IMR-90 (cell line): ENCODE data around the gene XCL1. TPM values are rescaled to one million over a fixed set of nuclear protein-coding genes. Genes with fewer than 3 reads are reported as not detected.

Experiments used
- ATAC-seq: fragments of 200-7000 bp; cut with Tn5 transposase; 2 replicates; pipeline ENCODE4 v1.9.1; 2020; ENCODE audit warnings: low read depth, mild to moderate bottlenecking, moderate library complexity
- BruUV-seq: library from RNA; stranded (reverse); fragments of 400-500 nt; replicated peaks from 2 replicates; lab custom pipeline; 2021; lab: Mats Ljungman, UMichigan
- CTCF ChIA-PET: fragments of 300-600 bp; formaldehyde crosslinking; extraction: SDS; loops from one replicate; lab custom pipeline; 2021; ENCODE audit warnings: antibody characterized with exemption; lab: Yijun Ruan, JAX
- POLR2A ChIA-PET: fragments of 300-600 bp; sonication (Branson Sonifier 250); formaldehyde crosslinking; loops from one replicate; lab custom pipeline; 2022; ENCODE audit warnings: antibody characterized with exemption; ENCODE audit not compliant: unreplicated experiment; lab: Charles Lee
- DNase-seq: peaks from one replicate; pipeline ENCODE4 v3.0.0; 2013
- H2AFZ ChIP-seq: replicated peaks from 2 replicates; pipeline ENCODE3; 2013; ENCODE audit warnings: low read length, mild to moderate bottlenecking; ENCODE audit not compliant: poor library complexity
- H2AK5ac ChIP-seq: 2 replicates; pipeline ENCODE4 v1.6.1; 2013; ENCODE audit warnings: low read depth, low read length, inconsistent platforms
- H2AK9ac ChIP-seq: replicated peaks from 2 replicates; pipeline ENCODE3; 2013; ENCODE audit warnings: mild to moderate bottlenecking, low read depth, low read length, moderate library complexity; ENCODE audit not compliant: poor library complexity
- H2BK120ac ChIP-seq: 2 replicates; pipeline ENCODE4 v1.6.1; 2013; ENCODE audit warnings: low read depth, low read length, inconsistent platforms
- H2BK15ac ChIP-seq: 3 replicates; pipeline ENCODE4 v1.6.1; 2013; ENCODE audit warnings: low read depth, low read length, inconsistent platforms
- H2BK20ac ChIP-seq: 2 replicates; pipeline ENCODE4 v1.6.1; 2013; ENCODE audit warnings: low read depth, mild to moderate bottlenecking, inconsistent platforms, low read length, moderate library complexity
- H2BK5ac ChIP-seq: 2 replicates; pipeline ENCODE4 v1.6.1; 2013; ENCODE audit warnings: mild to moderate bottlenecking, low read depth, low read length, inconsistent platforms; ENCODE audit not compliant: poor library complexity, severe bottlenecking
- H3K14ac ChIP-seq: replicated peaks from 2 replicates; pipeline ENCODE4 v1.6.1; 2013; ENCODE audit warnings: low read depth, low read length, inconsistent platforms
- H3K18ac ChIP-seq: 2 replicates; pipeline ENCODE4 v1.6.1; 2013; ENCODE audit warnings: low read depth, low read length, control low read depth
- H3K23ac ChIP-seq: 2 replicates; pipeline ENCODE4 v1.6.1; 2013; ENCODE audit warnings: low read depth, low read length, inconsistent platforms
- H3K27ac ChIP-seq: 2 replicates; pipeline ENCODE4 v1.5.1; 2013; ENCODE audit warnings: mild to moderate bottlenecking, control low read depth, low read length; ENCODE audit not compliant: insufficient read depth
- H3K27me3 ChIP-seq: 2 replicates; pipeline ENCODE4 v1.6.1; 2013; ENCODE audit warnings: low read length; ENCODE audit not compliant: control insufficient read depth, insufficient read depth
- H3K36me3 ChIP-seq: 2 replicates; pipeline ENCODE4 v1.6.1; 2013; ENCODE audit warnings: low read length, mixed read lengths; ENCODE audit not compliant: control insufficient read depth, insufficient read depth
- H3K4ac ChIP-seq: 2 replicates; pipeline ENCODE4 v1.6.1; 2013; ENCODE audit warnings: low read depth, low read length, inconsistent platforms
- H3K4me1 ChIP-seq: 2 replicates; pipeline ENCODE4 v1.6.1; 2013; ENCODE audit warnings: low read length, mixed read lengths; ENCODE audit not compliant: control insufficient read depth, insufficient read depth
- H3K4me2 ChIP-seq: 2 replicates; pipeline ENCODE4 v1.6.1; 2013; ENCODE audit warnings: low read depth, mild to moderate bottlenecking, control low read depth, low read length, moderate library complexity
- H3K4me3 ChIP-seq: 2 replicates; pipeline ENCODE4 v1.5.1; 2013; ENCODE audit warnings: low read depth, mild to moderate bottlenecking, control low read depth, low read length, moderate library complexity; ENCODE audit not compliant: insufficient read depth
- H3K56ac ChIP-seq: 2 replicates; pipeline ENCODE4 v1.6.1; 2013; ENCODE audit warnings: low read length, inconsistent platforms; ENCODE audit not compliant: insufficient read depth; ENCODE audit errors: extremely low read depth
- H3K79me1 ChIP-seq, 2 experiments: 2 replicates each; pipeline ENCODE4 v1.6.1; 2013; ENCODE audit warnings: low read length in 2 of 2, inconsistent platforms in 1 of 2, low read depth in 1 of 2
- H3K9ac ChIP-seq: 2 replicates; pipeline ENCODE4 v1.6.1; 2013; ENCODE audit warnings: low read depth, low read length, control low read depth
- H3K9me1 ChIP-seq: 2 replicates; pipeline ENCODE4 v1.6.1; 2013; ENCODE audit warnings: low read length, inconsistent platforms; ENCODE audit not compliant: insufficient read depth
- H3K9me3 ChIP-seq: 2 replicates; pipeline ENCODE4 v1.6.1; 2013; ENCODE audit warnings: low read length; ENCODE audit not compliant: control insufficient read depth, insufficient read depth
- H4K20me1 ChIP-seq: 2 replicates; pipeline ENCODE4 v1.6.1; 2013; ENCODE audit warnings: low read length, inconsistent platforms; ENCODE audit not compliant: insufficient read depth
- H4K5ac ChIP-seq: 2 replicates; pipeline ENCODE4 v1.6.1; 2013; ENCODE audit warnings: mild to moderate bottlenecking, low read depth, low read length, control low read depth
- H4K8ac ChIP-seq, 2 experiments: 2 replicates each; pipeline ENCODE4 v1.6.1; 2013; ENCODE audit warnings: low read depth in 2 of 2, low read length in 2 of 2, control low read depth in 1 of 2, inconsistent platforms in 1 of 2
- H4K91ac ChIP-seq: 2 replicates; pipeline ENCODE4 v1.6.1; 2013; ENCODE audit warnings: low read depth, low read length, inconsistent platforms; ENCODE audit not compliant: insufficient read depth
- CEBPB ChIP-seq: IDR thresholded peaks from 2 replicates; pipeline ENCODE4 v1.6.1; 2012; ENCODE audit warnings: low read depth, low read length, improper control_type of control experiment
- CHD1 ChIP-seq: IDR thresholded peaks from 2 replicates; pipeline ENCODE4 v1.6.1; 2012; ENCODE audit warnings: low read depth, low read length, improper control_type of control experiment
- ELK1 ChIP-seq: fragments of 150-350 bp; IDR thresholded peaks from 2 replicates; pipeline ENCODE4 v1.6.1; 2016; ENCODE audit warnings: low read depth, mild to moderate bottlenecking, low read length, moderate library complexity, borderline replicate concordance
- FOS ChIP-seq: fragments of 150-350 bp; IDR thresholded peaks from 2 replicates; pipeline ENCODE4 v1.6.1; 2016; ENCODE audit warnings: low read depth, low read length
- MAFK ChIP-seq: IDR thresholded peaks from 2 replicates; pipeline ENCODE4 v1.6.1; 2012; ENCODE audit warnings: low read depth, low read length, improper control_type of control experiment
- MAZ ChIP-seq: IDR thresholded peaks from 2 replicates; pipeline ENCODE4 v1.6.1; 2012; ENCODE audit warnings: low read depth, mild to moderate bottlenecking, low read length, improper control_type of control experiment, moderate library complexity, borderline replicate concordance
- MXI1 ChIP-seq: IDR thresholded peaks from 2 replicates; pipeline ENCODE4 v1.6.1; 2012; ENCODE audit warnings: low read depth, mild to moderate bottlenecking, low read length, moderate library complexity, borderline replicate concordance
- NFE2L2 ChIP-seq: fragments of 150-350 bp; IDR thresholded peaks from 2 replicates; pipeline ENCODE4 v1.6.1; 2016; ENCODE audit warnings: low read depth, mild to moderate bottlenecking, low read length
- POLR2A ChIP-seq: IDR thresholded peaks from 2 replicates; pipeline ENCODE4 v1.6.1; 2012; ENCODE audit warnings: mild to moderate bottlenecking, low read depth, low read length
- RAD21 ChIP-seq: IDR thresholded peaks from 2 replicates; pipeline ENCODE4 v1.6.1; 2012; ENCODE audit warnings: low read length, improper control_type of control experiment
- RCOR1 ChIP-seq: IDR thresholded peaks from 2 replicates; pipeline ENCODE4 v1.6.1; 2012; ENCODE audit warnings: mild to moderate bottlenecking, low read length, improper control_type of control experiment; ENCODE audit not compliant: insufficient replicate concordance
- WGBS, 2 experiments: methylation state at CpG; one replicate each; pipeline versions ENCODE4 v1.1.5 to v1.1.7; 2013; ENCODE audit warnings: missing lambda C conversion rate in 2 of 2; ENCODE audit not compliant: insufficient read length in 1 of 2; ENCODE audit errors: extremely low coverage in 2 of 2; 5-methylcytosine and 5-hydroxymethylcytosine counted together
- dilution Hi-C: fragments of 300-500 bp; cut with HindIII; formaldehyde crosslinking; loops from one replicate; pipeline ENCODE4 v1.14.3; 2018; ENCODE audit warnings: low sequenced_read_pairs; ENCODE audit not compliant: unreplicated experiment
- in situ Hi-C: fragments of 300-500 bp; cut with MboI; formaldehyde crosslinking; loops from 3 replicates; pipeline ENCODE4 v1.14.3; 2019; ENCODE audit warnings: low sequenced_read_pairs, inconsistent platforms, mixed read lengths
- intact Hi-C: fragments of 100-400 bp; cut with micrococcal nuclease; formaldehyde crosslinking; loops from 2 replicates; pipeline ENCODE4 v1.10.0; 2022
- polyA plus RNA-seq, 3 experiments: library from polyadenylated mRNA; depleted of rRNA; stranded (reverse); fragments of >200 nt; gene quantifications; 2 replicates each; pipeline ENCODE4 v1.2.3, GENCODE V29; 2012; ENCODE audit warnings: low replicate concordance in 1 of 3
- total RNA-seq: library from RNA; depleted of rRNA; stranded (reverse); fragments of >200 nt; gene quantifications from 2 replicates; pipeline ENCODE4 v1.2.3, GENCODE V29; 2012
- TF ChIP-seq, protein P1 (sequence below): fragments of 150-350 bp; IDR thresholded peaks from 2 replicates; pipeline ENCODE4 v1.6.1; 2017; ENCODE audit warnings: mild to moderate bottlenecking, antibody characterized with exemption, low read length, low read depth
- TF ChIP-seq, protein P2 (sequence below): conservative IDR thresholded peaks from 2 replicates; pipeline ENCODE4 v1.5.1; 2012; ENCODE audit warnings: mild to moderate bottlenecking, low read depth, low read length, improper control_type of control experiment

The XCL1 gene
- total and polyA plus RNA-seq, 2 of the 4 experiments (the other 2 are of a cell fraction): not detected

GRCh38 chr1:168585937-168586336 is 9.5 kb downstream of the XCL1 start:
- H3K27ac ChIP-seq: no peak overlapping the region
- TF ChIP-seq, protein P1, sequence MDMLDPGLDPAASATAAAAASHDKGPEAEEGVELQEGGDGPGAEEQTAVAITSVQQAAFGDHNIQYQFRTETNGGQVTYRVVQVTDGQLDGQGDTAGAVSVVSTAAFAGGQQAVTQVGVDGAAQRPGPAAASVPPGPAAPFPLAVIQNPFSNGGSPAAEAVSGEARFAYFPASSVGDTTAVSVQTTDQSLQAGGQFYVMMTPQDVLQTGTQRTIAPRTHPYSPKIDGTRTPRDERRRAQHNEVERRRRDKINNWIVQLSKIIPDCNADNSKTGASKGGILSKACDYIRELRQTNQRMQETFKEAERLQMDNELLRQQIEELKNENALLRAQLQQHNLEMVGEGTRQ: no peak
- no peak for TF ChIP-seq CHD1
- TF ChIP-seq POLR2A: no peak
- no peak for TF ChIP-seq MAFK
- TF ChIP-seq, protein P2, sequence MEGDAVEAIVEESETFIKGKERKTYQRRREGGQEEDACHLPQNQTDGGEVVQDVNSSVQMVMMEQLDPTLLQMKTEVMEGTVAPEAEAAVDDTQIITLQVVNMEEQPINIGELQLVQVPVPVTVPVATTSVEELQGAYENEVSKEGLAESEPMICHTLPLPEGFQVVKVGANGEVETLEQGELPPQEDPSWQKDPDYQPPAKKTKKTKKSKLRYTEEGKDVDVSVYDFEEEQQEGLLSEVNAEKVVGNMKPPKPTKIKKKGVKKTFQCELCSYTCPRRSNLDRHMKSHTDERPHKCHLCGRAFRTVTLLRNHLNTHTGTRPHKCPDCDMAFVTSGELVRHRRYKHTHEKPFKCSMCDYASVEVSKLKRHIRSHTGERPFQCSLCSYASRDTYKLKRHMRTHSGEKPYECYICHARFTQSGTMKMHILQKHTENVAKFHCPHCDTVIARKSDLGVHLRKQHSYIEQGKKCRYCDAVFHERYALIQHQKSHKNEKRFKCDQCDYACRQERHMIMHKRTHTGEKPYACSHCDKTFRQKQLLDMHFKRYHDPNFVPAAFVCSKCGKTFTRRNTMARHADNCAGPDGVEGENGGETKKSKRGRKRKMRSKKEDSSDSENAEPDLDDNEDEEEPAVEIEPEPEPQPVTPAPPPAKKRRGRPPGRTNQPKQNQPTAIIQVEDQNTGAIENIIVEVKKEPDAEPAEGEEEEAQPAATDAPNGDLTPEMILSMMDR: no peak
- TF ChIP-seq ELK1: no peak
- TF ChIP-seq MXI1: no peak
- TF ChIP-seq CEBPB: no peak
- TF ChIP-seq RAD21: no peak
- TF ChIP-seq MAZ: no peak
- TF ChIP-seq NFE2L2: no peak
- TF ChIP-seq FOS: no peak
- TF ChIP-seq RCOR1: no peak
- no peak overlapping the region for H3K4ac ChIP-seq
- no peak overlapping the region for H2BK120ac ChIP-seq
- no peaks in the 10 kb centered on the region for H3K36me3 ChIP-seq
- no peak overlapping the region for H4K8ac ChIP-seq
- no peak overlapping the region for H4K91ac ChIP-seq
- no peak overlapping the region for H3K4me2 ChIP-seq
- no peak overlapping the region for H2BK5ac ChIP-seq
- no peaks in the 10 kb centered on the region; the same call in 1 of the 2 replicates for H3K27me3 ChIP-seq
- no peaks in the 10 kb centered on the region for H3K79me1 ChIP-seq
- H3K9me1 ChIP-seq: no peaks in the 10 kb centered on the region
- H2AK9ac ChIP-seq: no peak overlapping the region
- H3K18ac ChIP-seq: no peak overlapping the region
- H4K5ac ChIP-seq: no peak overlapping the region
- H2BK20ac ChIP-seq: no peak overlapping the region
- no peak overlapping the region for H2AFZ ChIP-seq
- POLR2A ChIA-PET: no interaction called here
- H3K56ac ChIP-seq: no peak overlapping the region
- H4K20me1 ChIP-seq: no peaks in the 10 kb centered on the region
- no peak overlapping the region for H3K14ac ChIP-seq
- no peak overlapping the region for H3K23ac ChIP-seq
- no peaks in the 10 kb centered on the region for H3K9me3 ChIP-seq
- H3K4me1 ChIP-seq: no peaks in the 10 kb centered on the region
- H3K4me3 ChIP-seq: no peak overlapping the region
- dilution Hi-C loops: no loop called here
- no peak overlapping the region for H3K9ac ChIP-seq
- WGBS, 2 experiments: no CpG with 5 or more reads among the region's 1 CpG
- intact Hi-C loops: no loop called here
- H2AK5ac ChIP-seq: no peak overlapping the region
- DNase-seq (no peak), ATAC-seq (no peak)
- CTCF ChIA-PET: no interaction called here
- in situ Hi-C loops: no loop called here
- no TSS peak for BruUV-seq
- no peak overlapping the region for H2BK15ac ChIP-seq
